Prostate gland (tissue), 2 donors: ENCODE data around the gene SLFN12.

Experiments used
- POLR2AphosphoS5 ChIP-seq: sonication (generic); formaldehyde crosslinking; IDR thresholded peaks from one replicate; pipeline ENCODE4 v1.6.1; 2017; ENCODE audit warnings: antibody characterized with exemption
- TF ChIP-seq, protein P1 (sequence below), 4 experiments: fragments of 200-600 bp in 2 of 4; fragments of 450-650 bp in 2 of 4; sonication (generic) in 2 of 4; IDR thresholded peaks; 1 replicate in 3 of 4; 2 replicates in 1 of 4; pipeline ENCODE4 v1.5.1; 2016 to 2019; ENCODE audit warnings: antibody characterized with exemption in 4 of 4, mild to moderate bottlenecking in 2 of 4, moderate library complexity in 2 of 4

- TF ChIP-seq, protein P1, sequence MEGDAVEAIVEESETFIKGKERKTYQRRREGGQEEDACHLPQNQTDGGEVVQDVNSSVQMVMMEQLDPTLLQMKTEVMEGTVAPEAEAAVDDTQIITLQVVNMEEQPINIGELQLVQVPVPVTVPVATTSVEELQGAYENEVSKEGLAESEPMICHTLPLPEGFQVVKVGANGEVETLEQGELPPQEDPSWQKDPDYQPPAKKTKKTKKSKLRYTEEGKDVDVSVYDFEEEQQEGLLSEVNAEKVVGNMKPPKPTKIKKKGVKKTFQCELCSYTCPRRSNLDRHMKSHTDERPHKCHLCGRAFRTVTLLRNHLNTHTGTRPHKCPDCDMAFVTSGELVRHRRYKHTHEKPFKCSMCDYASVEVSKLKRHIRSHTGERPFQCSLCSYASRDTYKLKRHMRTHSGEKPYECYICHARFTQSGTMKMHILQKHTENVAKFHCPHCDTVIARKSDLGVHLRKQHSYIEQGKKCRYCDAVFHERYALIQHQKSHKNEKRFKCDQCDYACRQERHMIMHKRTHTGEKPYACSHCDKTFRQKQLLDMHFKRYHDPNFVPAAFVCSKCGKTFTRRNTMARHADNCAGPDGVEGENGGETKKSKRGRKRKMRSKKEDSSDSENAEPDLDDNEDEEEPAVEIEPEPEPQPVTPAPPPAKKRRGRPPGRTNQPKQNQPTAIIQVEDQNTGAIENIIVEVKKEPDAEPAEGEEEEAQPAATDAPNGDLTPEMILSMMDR (IDR thresholded peaks at IDR 0.05) = no peak
- TF ChIP-seq POLR2AphosphoS5 = no peak
Measured at GRCh38 chr17:35428229-35428628, 4.1 kb downstream of the SLFN12 start.
